Measurements from ENCODE around the gene ST8SIA5. TPM values are rescaled to one million over a fixed set of nuclear protein-coding genes. Genes with fewer than 3 reads are reported as not detected.

Gene ST8SIA5
- total and polyA plus RNA-seq, 2 of the 13 experiments (the other 11 are each of a cell fraction or from before 2014, with no cell fraction given) = 0.07 to 0.20 TPM

GRCh38 chr18:46639386-46639785 is 117.5 kb downstream of the ST8SIA5 start:
- H4K20me1 ChIP-seq (ENCODE audit: insufficient read depth, low read length) = no peaks in the 10 kb centered on the region
- WGBS (ENCODE audit: low lambda C conversion rate) = 51% methylated on average over 4 of the region's 6 CpGs

DNA sequence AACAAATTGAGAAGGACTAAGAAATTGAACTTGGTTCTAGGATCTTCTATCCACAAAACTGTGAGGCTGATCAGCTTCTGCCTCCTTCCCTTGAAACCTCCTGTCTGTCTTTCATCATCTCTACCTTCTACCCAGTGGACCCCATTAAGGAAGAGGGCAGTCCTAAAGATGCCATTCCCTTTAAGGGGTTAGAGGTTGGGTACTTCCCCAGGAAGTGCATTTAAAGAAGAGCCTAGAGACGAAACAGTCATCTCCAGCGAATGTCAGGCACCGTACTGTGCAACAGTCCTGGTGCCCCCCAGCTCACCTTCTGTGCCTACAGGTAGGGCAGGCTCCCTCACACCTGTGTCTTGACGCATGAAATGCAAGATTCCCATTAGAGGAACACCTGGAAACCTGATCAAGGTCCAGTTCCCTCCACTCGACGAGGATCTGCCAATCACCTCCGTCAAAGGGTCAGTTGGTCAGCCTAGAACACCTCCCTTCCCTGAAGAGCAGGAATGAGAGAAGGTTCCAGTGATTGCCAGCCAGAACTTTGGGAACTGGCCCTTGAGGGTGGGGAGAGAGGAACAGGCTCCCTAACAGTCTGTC is 120.7 kb downstream of the ST8SIA5 start:
- WGBS (ENCODE audit: low lambda C conversion rate) = 18% methylated on average over 7 of the region's 7 CpGs
- no peak overlapping the region for H3K9ac ChIP-seq (ENCODE audit: insufficient read depth, low read depth, low read length)
- no TSS peak for BruUV-seq (replicated peaks)
- no peak overlapping the region for H3K4me3 ChIP-seq (replicated peaks in 1 of 3; ENCODE audit: insufficient read depth in 1 of 3, low read depth in 2 of 3, low read length in 3 of 3)
- H3K27me3 ChIP-seq (ENCODE audit: control insufficient read depth in 1 of 2, insufficient read depth in 2 of 2, low read length in 2 of 2) = peaks cover 0 to 10% of the 10 kb centered on the region in 2 experiments; a peak in 1 of 5 replicates
- no peaks in the 10 kb centered on the region for H4K20me1 ChIP-seq (ENCODE audit: insufficient read depth, low read length)
- in situ Hi-C loops (cut with HindIII; ENCODE audit: extremely low pct_ligation_motif_present, low pct_unique_long_range_greater_than_20kb) = no loop called here
- no peak overlapping the region for H2AFZ ChIP-seq (ENCODE audit: low read length)
- H3K79me2 ChIP-seq (ENCODE audit: insufficient read depth, low read length) = no peaks in the 10 kb centered on the region
- FAIRE-seq = no peak
- ChIA-PET CTCF (ENCODE audit: low intra/inter-chr PET ratio, low total read pairs) (no interaction called here), POLR2A (no interaction called here)
- H3K36me3 ChIP-seq (replicated peaks in 1 of 2; ENCODE audit: control insufficient read depth in 1 of 2, insufficient read depth in 2 of 2, low read length in 2 of 2) = no peaks in the 10 kb centered on the region
- ATAC-seq = no peak
- H3K9me3 ChIP-seq (ENCODE audit: low read length) = no peaks in the 10 kb centered on the region
- H3K4me2 ChIP-seq (ENCODE audit: low read depth, low read length) = no peak overlapping the region
- TF ChIP-seq ZBTB39 (CRISPR knock-in tag; IDR thresholded peaks at IDR 0.05) (no peak), NCOA1 (CRISPR knock-in tag; IDR thresholded peaks at IDR 0.05) (no peak), ZNF430 (CRISPR knock-in tag; IDR thresholded peaks at IDR 0.05) (no peak), DNMT3B (CRISPR knock-in tag; conservative IDR thresholded peaks at IDR 0.05) (no peak)
- DNase-seq (ENCODE audit: low spot score) = no peak
- intact Hi-C loops (cut with micrococcal nuclease; ENCODE audit: unreplicated experiment) = no loop called here
- H3K27ac ChIP-seq (ENCODE audit: extremely low read length, insufficient read depth, low read length) = no peak overlapping the region
- H3K4me1 ChIP-seq (ENCODE audit: insufficient read depth, low read length) = no peaks in the 10 kb centered on the region

More at GRCh38 chr18:46639386-46639785, 117.5 kb downstream of the ST8SIA5 start:
- H3K9ac ChIP-seq (ENCODE audit: insufficient read depth, low read depth, low read length) = no peak overlapping the region
- H3K4me1 ChIP-seq (ENCODE audit: insufficient read depth, low read length) = no peaks in the 10 kb centered on the region
- no peak for TF ChIP-seq RELA (CRISPR knock-in tag; IDR thresholded peaks at IDR 0.05)
- no peaks in the 10 kb centered on the region for H3K9me3 ChIP-seq (ENCODE audit: low read length)
- no peak for ATAC-seq
- H3K4me3 ChIP-seq (replicated peaks in 1 of 3; ENCODE audit: insufficient read depth in 1 of 3, low read depth in 2 of 3, low read length in 3 of 3) = no peak overlapping the region
- peaks cover 0 to 10% of the 10 kb centered on the region in 2 experiments; a peak in 2 of 5 replicates for H3K27me3 ChIP-seq (ENCODE audit: control insufficient read depth in 1 of 2, insufficient read depth in 2 of 2, low read length in 2 of 2)
- no peaks in the 10 kb centered on the region for H3K36me3 ChIP-seq (replicated peaks in 1 of 2; ENCODE audit: control insufficient read depth in 1 of 2, insufficient read depth in 2 of 2, low read length in 2 of 2)
- DNase-seq (ENCODE audit: low spot score) = no peak
- H3K4me2 ChIP-seq (ENCODE audit: low read depth, low read length) = no peak overlapping the region
- intact Hi-C loops (cut with micrococcal nuclease; ENCODE audit: unreplicated experiment) = no loop called here
- H2AFZ ChIP-seq (ENCODE audit: low read length) = no peak overlapping the region
- FAIRE-seq = no peak
- CTCF ChIA-PET (ENCODE audit: low intra/inter-chr PET ratio, low total read pairs) = no interaction called here
- POLR2A ChIA-PET = no interaction called here
- H3K27ac ChIP-seq (ENCODE audit: extremely low read length, insufficient read depth, low read length) = no peak overlapping the region
- no peaks in the 10 kb centered on the region for H3K79me2 ChIP-seq (ENCODE audit: insufficient read depth, low read length)
- in situ Hi-C loops (cut with HindIII; ENCODE audit: extremely low pct_ligation_motif_present, low pct_unique_long_range_greater_than_20kb) = no loop called here
- no TSS peak for BruUV-seq (replicated peaks)
